B cell (primary cell): ENCODE results near the gene RAP2A. TPM values are rescaled to one million over a fixed set of nuclear protein-coding genes. Genes with fewer than 3 reads are reported as not detected.

Source experiments
- ATAC-seq: fragments of 200-7000 bp; cut with Tn5 transposase; one replicate; pipeline ENCODE4 v1.10.0; 2021; ENCODE audit warnings: low read depth, mild to moderate bottlenecking, moderate number of reproducible peaks, moderate library complexity
- CTCF ChIA-PET: fragments of 350-600 bp; sonication (Branson Sonifier 250); formaldehyde crosslinking; loops from one replicate; lab custom pipeline; 2021; ENCODE audit warnings: antibody characterized with exemption, inconsistent platforms; lab: Charles Lee
- POLR2A ChIA-PET: fragments of 350-600 bp; sonication (Branson Sonifier 250); formaldehyde crosslinking; loops from one replicate; lab custom pipeline; 2021; ENCODE audit warnings: antibody characterized with exemption; lab: Charles Lee
- DNase-seq: peaks from one replicate; pipeline ENCODE4 v3.0.0; 2013
- H2AFZ ChIP-seq: 2 replicates; pipeline ENCODE4 v1.6.1; 2012; ENCODE audit warnings: mild to moderate bottlenecking, low read depth, low read length; ENCODE audit not compliant: insufficient read depth, poor library complexity, severe bottlenecking
- H3K27ac ChIP-seq, 2 donors: 1 replicate in 1 of 2; 2 replicates in 1 of 2; pipeline ENCODE4 v1.5.1; 2012 to 2013; ENCODE audit warnings: low read length in 2 of 2, mild to moderate bottlenecking in 2 of 2, moderate library complexity in 1 of 2
- H3K27me3 ChIP-seq, 4 experiments: fragments of 200-600 bp in 1 of 4; sonication (generic) in 1 of 4; replicated peaks in 1 of 4; 1 replicate in 2 of 4; 2 replicates in 2 of 4; pipeline versions ENCODE4 v1.6.1 to v1.7.0; 2013 to 2016; ENCODE audit warnings: low read length in 3 of 4, mild to moderate bottlenecking in 2 of 4, mixed read lengths in 1 of 4, moderate library complexity in 1 of 4; ENCODE audit not compliant: insufficient read depth in 4 of 4, control insufficient read depth in 3 of 4; ENCODE audit errors: control extremely low read depth in 1 of 4
- H3K36me3 ChIP-seq, 2 experiments: replicated peaks in 1 of 2; 1 replicate in 1 of 2; 2 replicates in 1 of 2; pipeline versions ENCODE4 v1.6.1 to v1.7.1; 2013; ENCODE audit warnings: low read length in 1 of 2; ENCODE audit not compliant: insufficient read depth in 2 of 2, control insufficient read depth in 1 of 2; ENCODE audit errors: control extremely low read depth in 1 of 2, extremely low read depth in 1 of 2
- H3K4me1 ChIP-seq, 2 donors: fragments of 200-600 bp in 1 of 2; sonication (generic) in 1 of 2; 1 replicate in 1 of 2; 2 replicates in 1 of 2; pipeline versions ENCODE4 v1.5.1 to v1.6.1; 2013 to 2017; ENCODE audit warnings: low read length in 2 of 2; ENCODE audit not compliant: control insufficient read depth in 2 of 2, insufficient read depth in 2 of 2
- H3K4me2 ChIP-seq: replicated peaks from 2 replicates; pipeline ENCODE3; 2012; ENCODE audit warnings: mild to moderate bottlenecking, low read depth, low read length; ENCODE audit not compliant: poor library complexity, severe bottlenecking
- H3K4me3 ChIP-seq, 5 experiments: fragments of 200-600 bp in 1 of 5; sonication (generic) in 1 of 5; 1 replicate in 3 of 5; 2 replicates in 2 of 5; pipeline versions ENCODE4 v1.5.1 to v1.7.0; 2011 to 2016; ENCODE audit warnings: low read length in 4 of 5, mild to moderate bottlenecking in 4 of 5, low read depth in 2 of 5, control low read depth in 1 of 5, moderate library complexity in 1 of 5; ENCODE audit not compliant: insufficient read depth in 1 of 5; ENCODE audit errors: control extremely low read depth in 1 of 5, extremely low read depth in 1 of 5
- H3K79me2 ChIP-seq: fragments of 200-600 bp; sonication (generic); one replicate; pipeline ENCODE4 v1.6.0; 2016; ENCODE audit warnings: low read length; ENCODE audit not compliant: control insufficient read depth, insufficient read depth
- H3K9ac ChIP-seq: fragments of 200-600 bp; sonication (generic); 2 replicates; pipeline ENCODE4 v1.6.1; 2017; ENCODE audit warnings: mild to moderate bottlenecking, low read length, moderate library complexity
- H3K9me3 ChIP-seq, 3 donors: one replicate each; pipeline versions ENCODE4 v1.6.1 to v1.7.1; 2013; ENCODE audit warnings: low read length in 2 of 3; ENCODE audit not compliant: control insufficient read depth in 2 of 3, insufficient read depth in 1 of 3; ENCODE audit errors: control extremely low read depth in 1 of 3
- H4K20me1 ChIP-seq: 2 replicates; pipeline ENCODE4 v1.6.0; 2012; ENCODE audit warnings: mild to moderate bottlenecking, low read length; ENCODE audit not compliant: insufficient read depth, control insufficient read depth, poor library complexity, severe bottlenecking
- H3K27ac Mint-ChIP-seq: one replicate; pipeline ENCODE4 v1.8.0; 2021; ENCODE audit warnings: mixed read lengths
- H3K27me3 Mint-ChIP-seq: one replicate; pipeline ENCODE4 v1.8.0; 2021; ENCODE audit warnings: mixed read lengths
- H3K4me1 Mint-ChIP-seq: one replicate; pipeline ENCODE4 v1.8.0; 2021; ENCODE audit warnings: mixed read lengths
- H3K4me3 Mint-ChIP-seq: one replicate; pipeline ENCODE4 v1.8.0; 2021; ENCODE audit warnings: mixed read lengths
- H3K9me3 Mint-ChIP-seq: one replicate; pipeline ENCODE4 v1.8.0; 2022; ENCODE audit warnings: mixed read lengths; ENCODE audit not compliant: insufficient read depth
- EZH2 ChIP-seq: IDR thresholded peaks from 2 replicates; pipeline ENCODE4 v1.6.1; 2012; ENCODE audit warnings: borderline replicate concordance, low read depth, mild to moderate bottlenecking, moderate library complexity, low read length; ENCODE audit not compliant: insufficient read depth, poor library complexity, severe bottlenecking
- WGBS: methylation state at CpG from one replicate; pipeline ENCODE4 v1.1.5; 2013; ENCODE audit warnings: missing lambda C conversion rate; ENCODE audit not compliant: insufficient coverage; 5-methylcytosine and 5-hydroxymethylcytosine counted together
- intact Hi-C: fragments of 100-400 bp; cut with micrococcal nuclease; formaldehyde crosslinking; loops from one replicate; pipeline ENCODE4 v1.10.0; 2022
- polyA plus RNA-seq: library from polyadenylated mRNA; depleted of rRNA; stranded (reverse); fragments of >200 nt; gene quantifications from 2 replicates; pipeline ENCODE4 v1.2.3, GENCODE V29; 2012
- total RNA-seq, 2 donors: library from RNA; stranded (reverse); fragments of 120-200 nt in 1 of 2; gene quantifications; 1 replicate in 1 of 2; 2 replicates in 1 of 2; pipeline versions ENCODE4 v1.2.3 to v1.2.4, GENCODE V29; 2013 to 2022
- TF ChIP-seq, protein P1 (sequence below): fragments of 200-600 bp; IDR thresholded peaks from one replicate; pipeline ENCODE4 v1.8.0; 2022; ENCODE audit warnings: antibody characterized with exemption, mild to moderate bottlenecking

The RAP2A gene
- total and polyA plus RNA-seq, 2 donors (not counting 1 experiment from before 2014, with no cell fraction given), result 2.1 to 24.1 TPM

- TF ChIP-seq EZH2, result no peak
- TF ChIP-seq, protein P1, sequence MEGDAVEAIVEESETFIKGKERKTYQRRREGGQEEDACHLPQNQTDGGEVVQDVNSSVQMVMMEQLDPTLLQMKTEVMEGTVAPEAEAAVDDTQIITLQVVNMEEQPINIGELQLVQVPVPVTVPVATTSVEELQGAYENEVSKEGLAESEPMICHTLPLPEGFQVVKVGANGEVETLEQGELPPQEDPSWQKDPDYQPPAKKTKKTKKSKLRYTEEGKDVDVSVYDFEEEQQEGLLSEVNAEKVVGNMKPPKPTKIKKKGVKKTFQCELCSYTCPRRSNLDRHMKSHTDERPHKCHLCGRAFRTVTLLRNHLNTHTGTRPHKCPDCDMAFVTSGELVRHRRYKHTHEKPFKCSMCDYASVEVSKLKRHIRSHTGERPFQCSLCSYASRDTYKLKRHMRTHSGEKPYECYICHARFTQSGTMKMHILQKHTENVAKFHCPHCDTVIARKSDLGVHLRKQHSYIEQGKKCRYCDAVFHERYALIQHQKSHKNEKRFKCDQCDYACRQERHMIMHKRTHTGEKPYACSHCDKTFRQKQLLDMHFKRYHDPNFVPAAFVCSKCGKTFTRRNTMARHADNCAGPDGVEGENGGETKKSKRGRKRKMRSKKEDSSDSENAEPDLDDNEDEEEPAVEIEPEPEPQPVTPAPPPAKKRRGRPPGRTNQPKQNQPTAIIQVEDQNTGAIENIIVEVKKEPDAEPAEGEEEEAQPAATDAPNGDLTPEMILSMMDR, result no peak
- Mint-ChIP-seq H3K27ac (no peak overlapping the region), H3K4me3 (no peak overlapping the region), H3K27me3 (peaks cover 3% of the 10 kb centered on the region), H3K9me3 (peaks cover 2% of the 10 kb centered on the region), H3K4me1 (no peaks in the 10 kb centered on the region)
- intact Hi-C loops, result no loop called here
- Histone ChIP-seq H3K79me2 (no peaks in the 10 kb centered on the region), H3K4me2 (no peak overlapping the region), H3K4me1 (no peaks in the 10 kb centered on the region), H3K9me3 (peaks cover 0 to 7% (median 0%) of the 10 kb centered on the region in 3 donors), H3K9ac (no peak overlapping the region), H3K27me3 (peaks cover 0 to 6% (median 2%) of the 10 kb centered on the region in 4 experiments), H3K4me3 (no peak overlapping the region), H3K36me3 (no peaks in the 10 kb centered on the region), H2AFZ (no peak overlapping the region), H3K27ac (no peak overlapping the region), H4K20me1 (no peaks in the 10 kb centered on the region)
- ATAC-seq (no peak), DNase-seq (no peak)
- 96% methylated on average over 5 of the region's 8 CpGs for WGBS
- ChIA-PET CTCF (no interaction called here), POLR2A (no interaction called here)
Measured at GRCh38 chr13:97423300-97424045, 10.5 kb upstream of the RAP2A start.

GRCh38 chr13:97425590-97425989 is 8.4 kb upstream of the RAP2A start:
- 80% methylated on average over 1 of the region's 2 CpGs for WGBS
- Mint-ChIP-seq H3K27me3 (peaks cover 3% of the 10 kb centered on the region), H3K4me1 (no peaks in the 10 kb centered on the region), H3K4me3 (no peak overlapping the region), H3K27ac (no peak overlapping the region), H3K9me3 (no peaks in the 10 kb centered on the region)
- Histone ChIP-seq H3K27ac (no peak overlapping the region), H2AFZ (no peak overlapping the region), H3K4me3 (no peak overlapping the region), H3K27me3 (peaks cover 0 to 6% (median 0%) of the 10 kb centered on the region in 4 experiments), H3K36me3 (no peaks in the 10 kb centered on the region), H3K9me3 (peaks cover 0 to 7% (median 0%) of the 10 kb centered on the region in 3 donors), H3K79me2 (no peaks in the 10 kb centered on the region), H4K20me1 (no peaks in the 10 kb centered on the region), H3K4me2 (no peak overlapping the region), H3K9ac (no peak overlapping the region), H3K4me1 (no peaks in the 10 kb centered on the region)
- ATAC-seq (no peak), DNase-seq (no peak)
- no peak for TF ChIP-seq EZH2
- TF ChIP-seq, protein P1, result no peak
- POLR2A ChIA-PET, result no interaction called here
- intact Hi-C loops, result no loop called here
- CTCF ChIA-PET, result no interaction called here
